RPMI7951 (cell line): Measurements from ENCODE around the gene RNASE1. TPM values are rescaled to one million over a fixed set of nuclear protein-coding genes. Genes with fewer than 3 reads are reported as not detected.
"Not testable (repeated sequence)": the region's sequence is repeated elsewhere in the genome, so short reads cannot be mapped to it uniquely, and the experiment has no call there.

ENCODE experiments used
- DNase-seq: peaks from one replicate; pipeline ENCODE4 v3.0.0-alpha.2; 2012; ENCODE audit warnings: low read depth
- total RNA-seq: library from RNA; depleted of rRNA; stranded (reverse); fragments of >200 nt; shearing (Covaris generic); gene quantifications from 2 replicates; pipeline ENCODE4 v1.2.3, GENCODE V29; 2014; rRNA removed

Gene RNASE1
- total RNA-seq, 1 experiment from 2014 or later = 2.2 TPM

- no peak for DNase-seq
These were observed 28.3 kb downstream of the RNASE1 start for GRCh38 chr14:20774258-20774824.

- no peak for DNase-seq
These were observed 30.0 kb downstream of the RNASE1 start for GRCh38 chr14:20772650-20773049.

- no peak for DNase-seq
These were observed 33.2 kb downstream of the RNASE1 start for GRCh38 chr14:20769421-20769820.

- no peak for DNase-seq
These were observed 34.1 kb downstream of the RNASE1 start for GRCh38 chr14:20768593-20768892.

- no peak for DNase-seq
These were observed 41.7 kb downstream of the RNASE1 start for GRCh38 chr14:20760950-20761349.

GRCh38 chr14:20759465-20759864 is 43.2 kb downstream of the RNASE1 start:
- not testable (repeated sequence) for DNase-seq

GRCh38 chr14:20757965-20758364 is 44.7 kb downstream of the RNASE1 start:
- no peak for DNase-seq

- no peak for DNase-seq
These were observed 47.6 kb downstream of the RNASE1 start for GRCh38 chr14:20755037-20755436.

- DNase-seq = no peak
These were observed 48.3 kb downstream of the RNASE1 start for GRCh38 chr14:20754308-20754707.

- no peak for DNase-seq
These were observed 50.6 kb downstream of the RNASE1 start for GRCh38 chr14:20751963-20752562.

Other genes starting within 250 kb of the RNASE1 start
- not detected in 2 replicates for gene RNASE9, start 241.8 kb downstream of the RNASE1 start, total RNA-seq
- not detected in 2 replicates for gene RNASE11, start 214.8 kb downstream of the RNASE1 start, total RNA-seq
- gene RNASE12, start 211.5 kb downstream of the RNASE1 start, total RNA-seq = not detected in 2 replicates
- not detected in 2 replicates for gene OR6S1, start 161.2 kb downstream of the RNASE1 start, total RNA-seq
- 8.1 and 14.2 TPM in 2 replicates for gene RNASE4, start 118.3 kb downstream of the RNASE1 start, total RNA-seq
- gene ANG, start 114.1 kb downstream of the RNASE1 start, total RNA-seq = 6.3 and 7.4 TPM in 2 replicates
- gene EDDM3A, start 57.0 kb downstream of the RNASE1 start, total RNA-seq = not detected in 2 replicates
- not detected in 2 replicates for gene EDDM3B, start 34.4 kb downstream of the RNASE1 start, total RNA-seq
- gene RNASE6, start 21.6 kb downstream of the RNASE1 start, total RNA-seq = not detected in 2 replicates
- gene RNASE3, start 88.5 kb upstream of the RNASE1 start, total RNA-seq = not detected in 2 replicates
- gene RNASE2, start 152.6 kb upstream of the RNASE1 start, total RNA-seq = not detected in 2 replicates
- gene METTL17, start 187.1 kb upstream of the RNASE1 start, total RNA-seq = 52.9 and 72.0 TPM in 2 replicates
- gene SLC39A2, start 196.4 kb upstream of the RNASE1 start, total RNA-seq = 0.12 TPM in 1 of 2 replicates, not detected in the other
- 0.96 and 2.1 TPM in 2 replicates for gene NDRG2, start 222.2 kb upstream of the RNASE1 start, total RNA-seq
- not detected in 2 replicates for gene TPPP2, start 227.4 kb upstream of the RNASE1 start, total RNA-seq
- gene RNASE13, start 232.0 kb upstream of the RNASE1 start, total RNA-seq = not detected in 2 replicates
- not detected in 2 replicates for gene RNASE7, start 239.5 kb upstream of the RNASE1 start, total RNA-seq